GM12878 (cell line): Measurements from ENCODE around the gene RAB3A. TPM values are rescaled to one million over a fixed set of nuclear protein-coding genes. Genes with fewer than 3 reads are reported as not detected.

ENCODE experiments used
- ATAC-seq: fragments of 200-7000 bp; cut with Tn5 transposase; 3 replicates; pipeline ENCODE4 v1.9.1; 2020; ENCODE audit warnings: mild to moderate bottlenecking, moderate library complexity
- BruUV-seq: library from RNA; stranded (reverse); fragments of 400-500 nt; replicated peaks from 2 replicates; lab custom pipeline; 2021; lab: Mats Ljungman, UMichigan
- CTCF ChIA-PET: fragments of 300-600 bp; sonication (Branson Sonifier 250); formaldehyde crosslinking; extraction: SDS; loops from one replicate; lab custom pipeline; 2021; ENCODE audit warnings: inconsistent platforms; lab: Yijun Ruan, JAX
- POLR2A ChIA-PET: fragments of 350-600 bp; formaldehyde crosslinking; extraction: SDS; loops from one replicate; lab custom pipeline; 2021; ENCODE audit warnings: inconsistent platforms; lab: Charles Lee
- RAD21 ChIA-PET: fragments of 300-600 bp; sonication (Branson Sonifier 250); formaldehyde crosslinking; loops from one replicate; lab custom pipeline; 2023; ENCODE audit warnings: antibody characterized with exemption; ENCODE audit not compliant: unreplicated experiment; lab: Charles Lee
- SMC1A ChIA-PET: fragments of 300-600 bp; sonication (Branson Sonifier 250); formaldehyde crosslinking; loops from one replicate; lab custom pipeline; 2023; ENCODE audit not compliant: unreplicated experiment, uncharacterized antibody; lab: Charles Lee
- DNase-seq: peaks from one replicate; pipeline ENCODE4 v3.0.0-alpha.2; 2011; ENCODE audit warnings: low read depth, low spot score
- FAIRE-seq: peaks from 3 replicates; lab custom pipeline; 2011; peaks lifted over from hg19 to GRCh38; lab: Jason Lieb, UNC
- H2AFZ ChIP-seq: 2 replicates; pipeline ENCODE4 v1.6.0; 2011; ENCODE audit warnings: low read depth, low read length, control low read depth; ENCODE audit not compliant: control insufficient read depth
- H3K27ac ChIP-seq: 2 replicates; pipeline ENCODE4 v1.5.1; 2011; ENCODE audit warnings: control low read depth; ENCODE audit not compliant: control insufficient read depth, insufficient read depth
- H3K27me3 ChIP-seq, 2 experiments: replicated peaks in 1 of 2; 2 replicates each; pipeline versions ENCODE4 v1.6.0 to v1.6.1; 2011; ENCODE audit warnings: low read length in 1 of 2; ENCODE audit not compliant: control insufficient read depth in 2 of 2, insufficient read depth in 2 of 2
- H3K36me3 ChIP-seq, 2 experiments: 2 replicates each; pipeline ENCODE4 v1.5.1; 2011; ENCODE audit warnings: low read length in 1 of 2; ENCODE audit not compliant: control insufficient read depth in 2 of 2, insufficient read depth in 2 of 2
- H3K4me1 ChIP-seq: 2 replicates; pipeline ENCODE4 v1.6.1; 2011; ENCODE audit warnings: mild to moderate bottlenecking, low read length, moderate library complexity, mixed read lengths; ENCODE audit not compliant: control insufficient read depth, insufficient read depth
- H3K4me2 ChIP-seq: 2 replicates; pipeline ENCODE4 v1.6.0; 2011; ENCODE audit warnings: control low read depth; ENCODE audit not compliant: control insufficient read depth, insufficient read depth
- H3K4me3 ChIP-seq: fragments of 200-600 bp; sonication (generic); 2 replicates; pipeline ENCODE4 v1.5.1; 2016
- H3K79me2 ChIP-seq: 2 replicates; pipeline ENCODE4 v1.6.0; 2011; ENCODE audit warnings: low read length; ENCODE audit not compliant: control insufficient read depth, insufficient read depth
- H3K9ac ChIP-seq: 2 replicates; pipeline ENCODE4 v1.8.0; 2011; ENCODE audit warnings: low read length, control low read depth, mixed read lengths; ENCODE audit not compliant: control insufficient read depth, insufficient read depth
- H3K9me3 ChIP-seq: replicated peaks from 3 replicates; pipeline ENCODE4 v1.5.1; 2011; ENCODE audit warnings: mild to moderate bottlenecking, low read length; ENCODE audit not compliant: control insufficient read depth, insufficient read depth
- H4K20me1 ChIP-seq: 2 replicates; pipeline ENCODE4 v1.6.0; 2011; ENCODE audit not compliant: control insufficient read depth, insufficient read depth
- CHD4 ChIP-seq: fragments of 200-600 bp; sonication (generic); IDR thresholded peaks from 2 replicates; pipeline ENCODE4 v1.6.1; 2016; ENCODE audit warnings: mild to moderate bottlenecking
- FOS ChIP-seq: IDR thresholded peaks from 3 replicates; pipeline ENCODE4 v1.6.1; 2011; ENCODE audit warnings: borderline replicate concordance; ENCODE audit not compliant: insufficient read length; ENCODE audit errors: extremely low read depth
- FOXM1 ChIP-seq: IDR thresholded peaks from 2 replicates; pipeline ENCODE4 v1.6.1; 2012; ENCODE audit warnings: low read depth, mild to moderate bottlenecking, inconsistent platforms, low read length, moderate library complexity
- HDGF ChIP-seq: fragments of 450-650 bp; IDR thresholded peaks from 2 replicates; pipeline ENCODE4 v1.6.1; 2016; ENCODE audit warnings: antibody characterized with exemption
- NFIC ChIP-seq: IDR thresholded peaks from 2 replicates; pipeline ENCODE4 v1.6.1; 2012; ENCODE audit warnings: low read depth, mild to moderate bottlenecking, inconsistent platforms, low read length, moderate library complexity
- NFXL1 ChIP-seq: fragments of 450-650 bp; IDR thresholded peaks from 2 replicates; pipeline ENCODE4 v1.6.1; 2017; ENCODE audit warnings: antibody characterized with exemption, mild to moderate bottlenecking, borderline replicate concordance
- SMARCA5 ChIP-seq: fragments of 450-650 bp; IDR thresholded peaks from 2 replicates; pipeline ENCODE4 v1.6.1; 2017; ENCODE audit warnings: mild to moderate bottlenecking
- TCF3 ChIP-seq: IDR thresholded peaks from 2 replicates; pipeline ENCODE4 v1.6.1; 2012; ENCODE audit warnings: low read depth, mild to moderate bottlenecking, low read length, borderline replicate concordance; ENCODE audit not compliant: insufficient read depth
- WGBS: methylation state at CpG from one replicate; pipeline ENCODE4 v1.1.6; 2016; ENCODE audit warnings: low lambda C conversion rate; ENCODE audit not compliant: insufficient replicate concordance, insufficient coverage; ENCODE audit errors: missing lambda C conversion rate; 5-methylcytosine and 5-hydroxymethylcytosine counted together
- in situ Hi-C: fragments of 300-500 bp; cut with MboI; formaldehyde crosslinking; loops from 9 replicates; pipeline ENCODE4 v1.14.3; 2018; ENCODE audit warnings: mixed read lengths
- intact Hi-C: fragments of 100-400 bp; cut with micrococcal nuclease; formaldehyde crosslinking; loops from one replicate; pipeline ENCODE4 v1.14.2; 2022; ENCODE audit not compliant: unreplicated experiment
- polyA plus RNA-seq, 11 experiments: library from polyadenylated mRNA; depleted of rRNA in 4 of 11; unstranded in 6 of 11; stranded (reverse) in 5 of 11; fragments of >200 nt; fragmentation: Nextera tagmentation in 4 of 11; fragmentation: Illumina TruSeq in 1 of 11; extraction: Ambion mirVana in 4 of 11; extraction: Trizol in 1 of 11; gene quantifications; 1 replicate in 1 of 11; 2 replicates in 10 of 11; pipeline versions ENCODE4 v1.2.1 to v1.2.3, GENCODE V29; 2011 to 2016; ENCODE audit warnings: inconsistent platforms in 2 of 11, missing spikeins in 2 of 11, low read depth in 1 of 11
- total RNA-seq, 4 experiments: library from RNA; depleted of rRNA in 3 of 4; stranded (reverse); fragments of >200 nt in 3 of 4; fragmentation: Illumina TruSeq in 1 of 4; extraction: Trizol in 1 of 4; gene quantifications; 2 replicates each; pipeline versions ENCODE4 v1.2.1 to v1.2.3, GENCODE V29; 2013 to 2021

RAB3A gene
- total and polyA plus RNA-seq, 10 of the 15 experiments (the other 5 are each of a cell fraction or from before 2014, with no cell fraction given), result 0.07 to 3.5 (median 1.2) TPM; not detected in 1

DNA sequence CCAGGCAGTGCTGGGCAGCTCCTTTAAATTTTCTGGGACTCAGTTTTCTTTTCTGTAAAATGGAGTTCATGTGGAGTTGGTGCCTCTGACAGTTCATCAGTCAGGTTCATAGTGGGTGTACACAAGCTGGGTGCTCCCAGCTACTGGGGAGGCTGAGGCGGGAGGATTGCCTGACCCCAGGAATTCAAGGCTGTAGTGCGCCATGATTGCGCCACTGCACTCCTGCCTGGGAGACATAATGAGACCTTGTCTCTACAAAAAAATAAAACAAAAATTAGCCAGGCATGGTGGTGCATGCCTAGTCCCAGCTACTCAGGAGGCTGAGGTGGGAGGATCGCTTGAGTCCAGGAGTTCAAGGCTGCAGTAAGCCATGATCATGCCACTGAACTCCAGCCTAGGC is 49.3 kb upstream of the RAB3A start:
- Histone ChIP-seq H3K4me1 (peaks cover 5% of the 10 kb centered on the region), H3K79me2 (no peaks in the 10 kb centered on the region), H3K4me2 (no peak overlapping the region), H3K4me3 (no peak overlapping the region), H3K36me3 (no peaks in the 10 kb centered on the region), H3K9ac (no peak overlapping the region), H2AFZ (no peak overlapping the region), H3K27me3 (no peaks in the 10 kb centered on the region; a peak in 1 of 4 replicates), H3K9me3 (no peaks in the 10 kb centered on the region), H4K20me1 (no peaks in the 10 kb centered on the region), H3K27ac (no peak overlapping the region)
- intact Hi-C loops (no loop called here), in situ Hi-C loops (no loop called here)
- ChIA-PET RAD21 (interaction anchor here (0.9 to 8.7 kb wide), 11 partner anchors 17 to 194 kb away, joined by 3 to 175 read pairs (median 10); partner anchors contain the start of genes LSM4, MPV17L2 and RAB3A), CTCF (interaction anchor here (0.7 to 8.0 kb wide), 28 partner anchors 9 to 315 kb away, joined by 3 to 213 read pairs (median 8); partner anchors contain the start of genes MPV17L2 and RAB3A), POLR2A (interaction anchor here (0.7 to 0.9 kb wide), 2 partner anchors 49 to 69 kb away, joined by 3 read pairs; no protein-coding TSS in a partner anchor), SMC1A (interaction anchor here (0.8 to 7.6 kb wide), 13 partner anchors 9 to 158 kb away, joined by 3 to 121 read pairs (median 6); partner anchors contain the start of genes MPV17L2 and RAB3A)
- 73% methylated on average over 4 of the region's 4 CpGs for WGBS
- no TSS peak for BruUV-seq
- DNase-seq (no peak), FAIRE-seq (no peak), ATAC-seq (no peak)
- TF ChIP-seq SMARCA5, result no peak
- no peak for TF ChIP-seq FOXM1
- no peak for TF ChIP-seq TCF3
- TF ChIP-seq NFXL1, result no peak
- no peak for TF ChIP-seq NFIC
- no peak for TF ChIP-seq FOS
- TF ChIP-seq HDGF, result no peak
- TF ChIP-seq CHD4, result no peak
